ENCODE results near the gene RALGPS2.
"Not testable (repeated sequence)": the region's sequence is repeated elsewhere in the genome, so short reads cannot be mapped to it uniquely, and the experiment has no call there.

RALGPS2 gene

GRCh38 chr1:178946855-178947676 is 222.0 kb downstream of the RALGPS2 start:
- DNase-seq: no peak

GRCh38 chr1:178947677-178947981 is 222.6 kb downstream of the RALGPS2 start:
- DNase-seq: no peak

GRCh38 chr1:178948676-178949075 is 223.6 kb downstream of the RALGPS2 start:
- DNase-seq: no peak

- not testable (repeated sequence) for DNase-seq
These were observed 224.8 kb downstream of the RALGPS2 start for GRCh38 chr1:178949866-178950265.

GRCh38 chr1:178951600-178951999 is 226.6 kb downstream of the RALGPS2 start:
- no peak for DNase-seq

GRCh38 chr1:178953034-178953433 is 228.0 kb downstream of the RALGPS2 start:
- no peak for DNase-seq

- DNase-seq: no peak
These were observed 228.7 kb downstream of the RALGPS2 start for GRCh38 chr1:178953538-178954324.

GRCh38 chr1:178954325-178954690 is 229.3 kb downstream of the RALGPS2 start:
- no peak for DNase-seq

GRCh38 chr1:178954937-178955336 is 229.9 kb downstream of the RALGPS2 start:
- no peak for DNase-seq

GRCh38 chr1:178955391-178955954 is 230.4 kb downstream of the RALGPS2 start:
- no peak for DNase-seq

- DNase-seq: no peak
These were observed 233.4 kb downstream of the RALGPS2 start for GRCh38 chr1:178958491-178958890.

GRCh38 chr1:178959543-178960460 is 234.8 kb downstream of the RALGPS2 start:
- no peak for DNase-seq

- no peak for DNase-seq
These were observed 235.6 kb downstream of the RALGPS2 start for GRCh38 chr1:178960482-178961240.

GRCh38 chr1:178961331-178961730 is 236.3 kb downstream of the RALGPS2 start:
- no peak for DNase-seq

- no peak for DNase-seq
These were observed 236.8 kb downstream of the RALGPS2 start for GRCh38 chr1:178961868-178962267.

GRCh38 chr1:178962853-178963711 is 238.0 kb downstream of the RALGPS2 start:
- no peak for DNase-seq

GRCh38 chr1:178964469-178965330 is 239.7 kb downstream of the RALGPS2 start:
- DNase-seq: no peak

GRCh38 chr1:178966312-178966711 is 241.3 kb downstream of the RALGPS2 start:
- no peak for DNase-seq

- no peak for DNase-seq
These were observed 244.4 kb downstream of the RALGPS2 start for GRCh38 chr1:178969226-178969987.

All from CD4-positive, alpha-beta T cell treated with Interferon gamma for 1 hour (primary cell).